ENCODE measurements around the gene ELOVL5.

The ELOVL5 gene

GRCh38 chr6:53369051-53369450 lies 20.3 kb upstream of the ELOVL5 start:
- Mint-ChIP-seq H3K4me1 (no peaks in the 10 kb centered on the region), H3K4me3 (no peak overlapping the region), H3K27ac (no peak overlapping the region), H3K36me3 (peaks cover 10% of the 10 kb centered on the region), H3K27me3 (no peaks in the 10 kb centered on the region), H3K9me3 (peaks cover 7% of the 10 kb centered on the region)
- no peak for ATAC-seq

GRCh38 chr6:53366128-53366641 lies 17.4 kb upstream of the ELOVL5 start:
- Mint-ChIP-seq H3K36me3 (peaks cover 10% of the 10 kb centered on the region), H3K27me3 (no peaks in the 10 kb centered on the region), H3K4me1 (peaks cover 7% of the 10 kb centered on the region), H3K9me3 (peaks cover 7% of the 10 kb centered on the region), H3K4me3 (no peak overlapping the region), H3K27ac (no peak overlapping the region)
- no peak for ATAC-seq

GRCh38 chr6:53363341-53364079 lies 14.8 kb upstream of the ELOVL5 start:
- no peak overlapping the region for H3K27ac Mint-ChIP-seq
- H3K9me3 Mint-ChIP-seq: peaks cover 7% of the 10 kb centered on the region
- H3K4me1 Mint-ChIP-seq: peaks cover 27% of the 10 kb centered on the region
- no peak overlapping the region for H3K4me3 Mint-ChIP-seq
- peaks cover 10% of the 10 kb centered on the region for H3K36me3 Mint-ChIP-seq
- ATAC-seq: no peak
- H3K27me3 Mint-ChIP-seq: no peaks in the 10 kb centered on the region

- Mint-ChIP-seq H3K27ac (peak overlapping the region; percentile 97), H3K4me1 (peaks cover 36% of the 10 kb centered on the region), H3K9me3 (peaks cover 1% of the 10 kb centered on the region), H3K4me3 (no peak overlapping the region), H3K36me3 (peaks cover 1% of the 10 kb centered on the region), H3K27me3 (no peaks in the 10 kb centered on the region)
- ATAC-seq: no peak
Observed at GRCh38 chr6:53361549-53362031, 12.8 kb upstream of the ELOVL5 start.

- H3K4me3 Mint-ChIP-seq: peak overlapping the region; percentile 94
- no peaks in the 10 kb centered on the region for H3K36me3 Mint-ChIP-seq
- H3K4me1 Mint-ChIP-seq: peaks cover 36% of the 10 kb centered on the region
- no peaks in the 10 kb centered on the region for H3K27me3 Mint-ChIP-seq
- H3K9me3 Mint-ChIP-seq: no peaks in the 10 kb centered on the region
- ATAC-seq: no peak
- peak overlapping the region; percentile 97 for H3K27ac Mint-ChIP-seq
Observed at GRCh38 chr6:53360093-53360912, 11.6 kb upstream of the ELOVL5 start.

- Mint-ChIP-seq H3K27me3 (no peaks in the 10 kb centered on the region), H3K4me1 (peaks cover 36% of the 10 kb centered on the region)
Observed at GRCh38 chr6:53359843-53360092, 11.0 kb upstream of the ELOVL5 start.

GRCh38 chr6:53359095-53359842 lies 10.5 kb upstream of the ELOVL5 start:
- H3K9me3 Mint-ChIP-seq: no peaks in the 10 kb centered on the region
- peak overlapping the region; percentile 97 for H3K27ac Mint-ChIP-seq
- peak overlapping the region; percentile 94 for H3K4me3 Mint-ChIP-seq
- ATAC-seq: peak; percentile 98
- peaks cover 36% of the 10 kb centered on the region for H3K4me1 Mint-ChIP-seq
- H3K36me3 Mint-ChIP-seq: no peaks in the 10 kb centered on the region
- H3K27me3 Mint-ChIP-seq: no peaks in the 10 kb centered on the region

More at GRCh38 chr6:53359843-53360092, 11.0 kb upstream of the ELOVL5 start:
- H3K27ac Mint-ChIP-seq: peak overlapping the region; percentile 97
- H3K36me3 Mint-ChIP-seq: no peaks in the 10 kb centered on the region
- H3K9me3 Mint-ChIP-seq: no peaks in the 10 kb centered on the region
- ATAC-seq: no peak
- peak overlapping the region; percentile 94 for H3K4me3 Mint-ChIP-seq

- peak; percentile 69 for ATAC-seq
- Mint-ChIP-seq H3K4me3 (peak overlapping the region; percentile 94), H3K36me3 (no peaks in the 10 kb centered on the region), H3K9me3 (no peaks in the 10 kb centered on the region), H3K4me1 (peaks cover 36% of the 10 kb centered on the region), H3K27me3 (no peaks in the 10 kb centered on the region), H3K27ac (peak overlapping the region; percentile 97)
Observed at GRCh38 chr6:53358440-53359094, 9.8 kb upstream of the ELOVL5 start.

GRCh38 chr6:53357576-53358360 lies 9.0 kb upstream of the ELOVL5 start:
- Mint-ChIP-seq H3K27me3 (no peaks in the 10 kb centered on the region), H3K4me3 (peak overlapping the region; percentile 45), H3K27ac (peak overlapping the region; percentile 97), H3K36me3 (no peaks in the 10 kb centered on the region), H3K4me1 (peaks cover 36% of the 10 kb centered on the region), H3K9me3 (no peaks in the 10 kb centered on the region)
- no peak for ATAC-seq

GRCh38 chr6:53353624-53354023 lies 4.9 kb upstream of the ELOVL5 start:
- H3K4me1 Mint-ChIP-seq: peaks cover 17% of the 10 kb centered on the region
- H3K4me3 Mint-ChIP-seq: no peak overlapping the region
- no peaks in the 10 kb centered on the region for H3K27me3 Mint-ChIP-seq
- no peak for ATAC-seq
- no peak overlapping the region for H3K27ac Mint-ChIP-seq
- no peaks in the 10 kb centered on the region for H3K9me3 Mint-ChIP-seq
- H3K36me3 Mint-ChIP-seq: no peaks in the 10 kb centered on the region

GRCh38 chr6:53352360-53352759 lies 3.6 kb upstream of the ELOVL5 start:
- Mint-ChIP-seq H3K27ac (no peak overlapping the region), H3K4me1 (peaks cover 7% of the 10 kb centered on the region), H3K9me3 (no peaks in the 10 kb centered on the region), H3K36me3 (no peaks in the 10 kb centered on the region), H3K27me3 (no peaks in the 10 kb centered on the region), H3K4me3 (no peak overlapping the region)
- no peak for ATAC-seq

- H3K27ac Mint-ChIP-seq: peak overlapping the region; percentile 83
- peak overlapping the region; percentile 92 for H3K4me3 Mint-ChIP-seq
- no peak for ATAC-seq
- peaks cover 12% of the 10 kb centered on the region for H3K36me3 Mint-ChIP-seq
- peaks cover 38% of the 10 kb centered on the region for H3K4me1 Mint-ChIP-seq
- H3K27me3 Mint-ChIP-seq: no peaks in the 10 kb centered on the region
- no peaks in the 10 kb centered on the region for H3K9me3 Mint-ChIP-seq
Observed at GRCh38 chr6:53349209-53349693, 501 bp upstream of the ELOVL5 start.

GRCh38 chr6:53347921-53348370 lies 804 bp downstream of the ELOVL5 start:
- H3K36me3 Mint-ChIP-seq: peaks cover 12% of the 10 kb centered on the region
- H3K9me3 Mint-ChIP-seq: no peaks in the 10 kb centered on the region
- H3K4me3 Mint-ChIP-seq: peak overlapping the region; percentile 92
- H3K4me1 Mint-ChIP-seq: peaks cover 51% of the 10 kb centered on the region
- peak overlapping the region; percentile 83 for H3K27ac Mint-ChIP-seq
- peak; percentile 45 for ATAC-seq
- H3K27me3 Mint-ChIP-seq: no peaks in the 10 kb centered on the region
